HCT116 (cell line): Measurements from ENCODE around the gene FAM171A1. TPM values are rescaled to one million over a fixed set of nuclear protein-coding genes. Genes with fewer than 3 reads are reported as not detected.

Source experiments
- ATAC-seq: fragments of 200-7000 bp; cut with Tn5 transposase; 2 replicates; pipeline ENCODE4 v1.9.1; 2020; ENCODE audit warnings: mild to moderate bottlenecking, moderate library complexity
- BruUV-seq: library from RNA; stranded (reverse); fragments of 400-500 nt; replicated peaks from 2 replicates; lab custom pipeline; 2021; lab: Mats Ljungman, UMichigan
- CTCF ChIA-PET: fragments of 300-600 bp; sonication (Branson Sonifier 250); formaldehyde crosslinking; loops from one replicate; lab custom pipeline; 2021; ENCODE audit warnings: antibody characterized with exemption; lab: Charles Lee
- POLR2A ChIA-PET: fragments of 300-600, 350-600 bp; sonication (Branson Sonifier 250); formaldehyde crosslinking; loops from one replicate; lab custom pipeline; 2021; ENCODE audit warnings: antibody characterized with exemption; lab: Charles Lee
- RAD21 ChIA-PET, 2 experiments: fragments of 300-600 bp; sonication (Branson Sonifier 250); formaldehyde crosslinking; loops; one replicate each; lab custom pipeline; 2023; ENCODE audit warnings: low total read pairs in 2 of 2; ENCODE audit not compliant: uncharacterized antibody in 2 of 2, unreplicated experiment in 2 of 2, low non-redundant PET in 1 of 2; lab: Charles Lee
- DNase-seq: peaks from one replicate; pipeline ENCODE4 v3.0.0-alpha.2; 2010; ENCODE audit warnings: low read depth, low spot score
- H2AFZ ChIP-seq: fragments of 200-600 bp; shearing (Covaris generic), sonication (generic); 2 replicates; pipeline ENCODE4 v1.6.1; 2017; ENCODE audit warnings: low read depth, mixed run types, mixed read lengths, antibody characterized with exemption, low read length; ENCODE audit not compliant: poor library complexity, severe bottlenecking
- H3K27ac ChIP-seq: 2 replicates; pipeline ENCODE4 v1.5.1; 2012; ENCODE audit warnings: low read depth, low read length
- H3K27me3 ChIP-seq: fragments of 200-600 bp; sonication (generic); 2 replicates; pipeline ENCODE4 v1.6.1; 2016; ENCODE audit warnings: mixed run types, low read length, mixed read lengths; ENCODE audit not compliant: insufficient read depth
- H3K36me3 ChIP-seq, 2 experiments: fragments of 200-500 bp in 1 of 2; fragments of 200-600 bp in 1 of 2; sonication (Bioruptor generic) in 1 of 2; sonication (generic) in 1 of 2; 2 replicates each; pipeline versions ENCODE4 v1.5.1 to v1.6.1; 2014 to 2016; ENCODE audit warnings: low read length in 2 of 2, inconsistent platforms in 1 of 2, mixed read lengths in 1 of 2, mixed run types in 1 of 2; ENCODE audit not compliant: insufficient read depth in 2 of 2, control insufficient read depth in 1 of 2
- H3K4me1 ChIP-seq, 2 experiments: fragments of 200-600 bp in 1 of 2; sonication (generic) in 1 of 2; 2 replicates each; pipeline versions ENCODE4 v1.5.1 to v1.6.1; 2012 to 2017; ENCODE audit warnings: low read length in 2 of 2, inconsistent platforms in 1 of 2, mild to moderate bottlenecking in 1 of 2, mixed read lengths in 1 of 2, mixed run types in 1 of 2, moderate library complexity in 1 of 2; ENCODE audit not compliant: insufficient read depth in 2 of 2, control insufficient read depth in 1 of 2
- H3K4me2 ChIP-seq: fragments of 200-600 bp; sonication (generic); 2 replicates; pipeline ENCODE4 v1.6.1; 2017; ENCODE audit warnings: mixed run types, low read length, mixed read lengths
- H3K4me3 ChIP-seq, 2 experiments: fragments of 200-600 bp in 1 of 2; sonication (generic) in 1 of 2; replicated peaks in 1 of 2; 2 replicates each; pipeline ENCODE4 v1.5.1; 2011 to 2016; ENCODE audit warnings: low read length in 2 of 2, control low read depth in 1 of 2, low read depth in 1 of 2, mild to moderate bottlenecking in 1 of 2, mixed read lengths in 1 of 2, mixed run types in 1 of 2
- H3K79me2 ChIP-seq: fragments of 200-600 bp; sonication (generic); 2 replicates; pipeline ENCODE4 v1.6.1; 2017; ENCODE audit warnings: mild to moderate bottlenecking, mixed run types, low read length, moderate library complexity, mixed read lengths; ENCODE audit not compliant: insufficient read depth
- H3K9ac ChIP-seq: fragments of 200-600 bp; sonication (generic); 2 replicates; pipeline ENCODE4 v1.6.1; 2016; ENCODE audit warnings: low read length, mixed read lengths
- H3K9me2 ChIP-seq: fragments of 200-600 bp; sonication (generic), shearing (Covaris generic); 2 replicates; pipeline ENCODE4 v1.6.1; 2017; ENCODE audit warnings: mixed run types, mild to moderate bottlenecking, moderate library complexity; ENCODE audit not compliant: insufficient read depth
- H3K9me3 ChIP-seq, 2 experiments: fragments of 200-500 bp in 1 of 2; fragments of 200-600 bp in 1 of 2; sonication (Bioruptor generic) in 1 of 2; sonication (generic) in 1 of 2; 2 replicates each; pipeline ENCODE4 v1.6.1; 2014 to 2017; ENCODE audit warnings: low read length in 2 of 2, mixed read lengths in 2 of 2, inconsistent platforms in 1 of 2, low read depth in 1 of 2, mild to moderate bottlenecking in 1 of 2, mixed run types in 1 of 2, moderate library complexity in 1 of 2; ENCODE audit not compliant: control insufficient read depth in 1 of 2, insufficient read depth in 1 of 2
- H4K20me1 ChIP-seq: fragments of 200-600 bp; sonication (generic), shearing (Covaris generic); 2 replicates; pipeline ENCODE4 v1.6.1; 2017; ENCODE audit warnings: mixed run types, mild to moderate bottlenecking, moderate library complexity; ENCODE audit not compliant: insufficient read depth
- ATF3 ChIP-seq: IDR thresholded peaks from 2 replicates; pipeline ENCODE4 v1.6.1; 2012
- CBX3 ChIP-seq: IDR thresholded peaks from 2 replicates; pipeline ENCODE4 v1.6.1; 2012; ENCODE audit warnings: low read depth
- EGR1 ChIP-seq: IDR thresholded peaks from 2 replicates; pipeline ENCODE4 v1.6.1; 2012; ENCODE audit warnings: low read depth
- ELF1 ChIP-seq: IDR thresholded peaks from 2 replicates; pipeline ENCODE4 v1.6.1; 2012; ENCODE audit warnings: low read depth, borderline replicate concordance
- FOSL1 ChIP-seq: IDR thresholded peaks from 2 replicates; pipeline ENCODE4 v1.6.1; 2012; ENCODE audit warnings: low read depth
- POLR2A ChIP-seq: IDR thresholded peaks from 2 replicates; pipeline ENCODE4 v1.7.0; 2011; ENCODE audit warnings: borderline replicate concordance; ENCODE audit not compliant: insufficient read depth, insufficient read length; ENCODE audit errors: extremely low read depth
- RAD21 ChIP-seq: IDR thresholded peaks from 2 replicates; pipeline ENCODE4 v1.6.1; 2012; ENCODE audit warnings: low read depth, mild to moderate bottlenecking
- REST ChIP-seq: IDR thresholded peaks from 2 replicates; pipeline ENCODE4 v1.6.1; 2012; ENCODE audit warnings: low read depth
- intact Hi-C: fragments of 100-400 bp; cut with micrococcal nuclease; formaldehyde crosslinking; loops from 2 replicates; pipeline ENCODE4 v1.10.0; 2022
- total RNA-seq: library from RNA; stranded (reverse); gene quantifications from one replicate; pipeline ENCODE4 v1.2.1, GENCODE V29; 2021; ENCODE audit not compliant: unreplicated experiment

The FAM171A1 gene
- total RNA-seq, 1 experiment from 2014 or later: 32.5 TPM

GRCh38 chr10:15320118-15320517 is 51.0 kb downstream of the FAM171A1 start:
- intact Hi-C loops: no loop called here
- DNase-seq (no peak), ATAC-seq (no peak)
- Histone ChIP-seq H3K4me3 (no peak overlapping the region), H3K27me3 (no peaks in the 10 kb centered on the region), H3K4me1 (peaks cover under 1 to 6% of the 10 kb centered on the region in 2 experiments; a peak in 3 of 4 replicates), H3K9me2 (no peaks in the 10 kb centered on the region), H3K4me2 (no peak overlapping the region), H3K79me2 (peaks cover 36% of the 10 kb centered on the region), H4K20me1 (no peaks in the 10 kb centered on the region), H3K36me3 (no peaks in the 10 kb centered on the region), H3K27ac (no peak overlapping the region), H2AFZ (no peak overlapping the region), H3K9ac (no peak overlapping the region), H3K9me3 (no peaks in the 10 kb centered on the region)
- ChIA-PET RAD21 (no interaction called here), CTCF (no interaction called here), POLR2A (no interaction called here)
- no TSS peak for BruUV-seq
- TF ChIP-seq RAD21 (no peak), ATF3 (no peak), CBX3 (no peak), EGR1 (no peak), FOSL1 (no peak), POLR2A (no peak), ELF1 (no peak), REST (no peak)
